A549 (cell line): ENCODE data around the gene TIAL1.

ENCODE experiments used
- CEBPB ChIP-seq, 2 experiments: fragments of >200 bp in 1 of 2; sonication (Bioruptor Twin) in 1 of 2; formaldehyde crosslinking in 1 of 2; IDR thresholded peaks; 2 replicates each; pipeline ENCODE4 v1.6.1; 2012 to 2016
- CTCF ChIP-seq: fragments of >200 bp; sonication (Bioruptor Twin); formaldehyde crosslinking; IDR thresholded peaks from 3 replicates; pipeline ENCODE4 v1.5.1; 2016
- ESRRA ChIP-seq: fragments of 150-350 bp; IDR thresholded peaks from 2 replicates; pipeline ENCODE4 v1.6.1; 2014; ENCODE audit warnings: mild to moderate bottlenecking, low read length, borderline replicate concordance

GRCh38 chr10:119550827-119551226, 45.9 kb downstream of the TIAL1 start:
- TF ChIP-seq CTCF (no peak), CEBPB (IDR thresholded peaks at IDR 0.05) (no peak), ESRRA (no peak)
